PC-3 (cell line): ENCODE measurements around the gene TNS3. TPM values are rescaled to one million over a fixed set of nuclear protein-coding genes. Genes with fewer than 3 reads are reported as not detected.

Source experiments
- ATAC-seq: fragments of 200-7000 bp; cut with Tn5 transposase; 2 replicates; pipeline ENCODE4 v1.9.1; 2020; ENCODE audit warnings: mild to moderate bottlenecking, moderate library complexity
- BruUV-seq: library from RNA; stranded (reverse); fragments of 400-500 nt; replicated peaks from 2 replicates; lab custom pipeline; 2021; lab: Mats Ljungman, UMichigan
- CTCF ChIA-PET: fragments of 300-600 bp; sonication (Branson Sonifier 250); formaldehyde crosslinking; loops from one replicate; lab custom pipeline; 2022; ENCODE audit warnings: antibody characterized with exemption; lab: Charles Lee
- POLR2A ChIA-PET: fragments of 300-600 bp; sonication (Branson Sonifier 250); formaldehyde crosslinking; loops from one replicate; lab custom pipeline; 2022; ENCODE audit warnings: antibody characterized with exemption; ENCODE audit not compliant: unreplicated experiment; lab: Charles Lee
- DNase-seq: peaks from one replicate; pipeline ENCODE4 v3.0.0-alpha.2; 2015
- H2AFZ ChIP-seq: fragments of 300-600 bp; sonication (generic); 2 replicates; pipeline ENCODE4 v1.6.0; 2016; ENCODE audit warnings: antibody characterized with exemption, low read length
- H3F3A ChIP-seq: fragments of 300-600 bp; sonication (generic); one replicate; pipeline ENCODE4 v1.6.0; 2017; ENCODE audit warnings: antibody characterized with exemption, low read length, control low read depth, mild to moderate bottlenecking; ENCODE audit not compliant: unreplicated experiment
- H3K27ac ChIP-seq: fragments of 300-600 bp; sonication (generic); 2 replicates; pipeline ENCODE4 v1.5.1; 2016; ENCODE audit warnings: mild to moderate bottlenecking, low read length
- H3K27me3 ChIP-seq: fragments of 300-600 bp; sonication (generic); 2 replicates; pipeline ENCODE4 v1.6.1; 2016; ENCODE audit warnings: low read length, mixed read lengths
- H3K36me3 ChIP-seq: fragments of 300-600 bp; sonication (generic); 2 replicates; pipeline ENCODE4 v1.6.1; 2016; ENCODE audit warnings: low read depth, mixed run types, low read length, mixed read lengths
- H3K4me1 ChIP-seq: fragments of 300-600 bp; sonication (generic); 2 replicates; pipeline ENCODE4 v1.5.1; 2016; ENCODE audit warnings: low read length; ENCODE audit not compliant: insufficient read depth
- H3K4me2 ChIP-seq: fragments of 300-600 bp; sonication (generic); 2 replicates; pipeline ENCODE4 v1.6.0; 2016; ENCODE audit warnings: low read length
- H3K4me3 ChIP-seq: fragments of 300-600 bp; sonication (generic); 2 replicates; pipeline ENCODE4 v1.5.1; 2016; ENCODE audit warnings: mild to moderate bottlenecking, low read length, mixed read lengths
- H3K79me2 ChIP-seq: fragments of 300-600 bp; sonication (generic); 2 replicates; pipeline ENCODE4 v1.6.1; 2017; ENCODE audit warnings: low read length, mixed read lengths
- H3K9ac ChIP-seq: fragments of 300-600 bp; sonication (generic); 2 replicates; pipeline ENCODE4 v1.6.0; 2016; ENCODE audit warnings: mild to moderate bottlenecking, low read length
- H3K9me2 ChIP-seq: fragments of 300-600 bp; sonication (generic); replicated peaks from 2 replicates; pipeline ENCODE4 v1.6.1; 2016; ENCODE audit warnings: mixed run types, low read length, mixed read lengths
- H3K9me3 ChIP-seq: fragments of 300-600 bp; sonication (generic); 2 replicates; pipeline ENCODE4 v1.6.1; 2016; ENCODE audit warnings: low read length, mixed read lengths
- H4K20me1 ChIP-seq: fragments of 300-600 bp; sonication (generic); 2 replicates; pipeline ENCODE4 v1.6.1; 2016; ENCODE audit warnings: low read length, mixed read lengths
- EZH2 ChIP-seq: fragments of 300-600 bp; sonication (generic); IDR thresholded peaks from one replicate; pipeline ENCODE4 v1.6.1; 2017; ENCODE audit warnings: antibody characterized with exemption, mild to moderate bottlenecking, low read length; ENCODE audit not compliant: unreplicated experiment
- EZH2phosphoT487 ChIP-seq: fragments of 300-600 bp; sonication (generic); IDR thresholded peaks from 2 replicates; pipeline ENCODE4 v1.6.1; 2018; ENCODE audit warnings: mild to moderate bottlenecking, antibody characterized with exemption, low read length, borderline replicate concordance
- intact Hi-C: fragments of 100-400 bp; cut with micrococcal nuclease; formaldehyde crosslinking; loops from 2 replicates; pipeline ENCODE4 v1.9.0; 2023
- total RNA-seq: library from RNA; depleted of rRNA; stranded (reverse); fragments of >200 nt; gene quantifications from 2 replicates; pipeline ENCODE4 v1.2.3, GENCODE V29; 2014
- TF ChIP-seq, protein P1 (sequence below): fragments of 300-600 bp; sonication (generic); conservative IDR thresholded peaks from 2 replicates; pipeline ENCODE4 v1.5.1; 2017; ENCODE audit warnings: antibody characterized with exemption, low read depth, mild to moderate bottlenecking, low read length

Gene TNS3
- total RNA-seq, 1 experiment from 2014 or later, result 72.3 TPM

DNA sequence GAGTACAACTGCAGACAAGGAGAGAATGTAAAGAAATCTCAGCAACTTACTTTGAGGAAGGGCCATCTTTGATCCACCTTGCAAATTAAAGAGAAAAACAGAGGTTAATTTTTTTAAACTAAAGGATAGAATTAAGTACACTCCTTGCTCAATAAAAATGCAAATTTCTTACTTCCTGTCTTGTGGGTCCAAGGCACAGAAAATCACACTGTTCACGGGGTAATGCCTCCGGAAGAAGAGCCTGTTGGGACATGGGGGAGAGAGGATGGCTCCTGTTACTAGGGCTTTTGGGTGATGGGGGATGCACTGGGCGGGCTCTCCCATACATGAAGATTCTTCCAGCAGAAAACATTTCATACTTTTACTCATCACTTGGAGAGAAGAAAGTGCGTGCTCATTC lies 301.8 kb downstream of the TNS3 start:
- intact Hi-C loops, result no loop called here

DNA sequence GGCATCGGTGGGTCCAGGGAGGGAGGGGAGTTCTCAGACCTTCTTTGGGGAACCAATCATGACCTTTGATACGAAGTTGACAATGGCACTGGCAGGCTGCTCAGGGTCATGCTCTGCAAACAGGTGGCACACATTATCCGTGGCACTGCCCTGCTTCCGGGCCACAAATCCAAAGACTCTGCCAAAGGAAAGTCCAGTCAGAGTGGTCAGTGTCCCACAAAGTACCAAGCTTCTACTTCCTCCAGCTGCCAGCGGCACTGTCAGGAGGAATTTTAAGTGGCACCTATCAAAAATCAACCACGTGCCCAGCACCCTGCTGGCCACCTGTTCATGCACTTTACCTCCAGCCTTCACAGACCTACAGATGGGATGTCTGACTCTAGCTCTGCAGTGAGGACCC lies 303.9 kb downstream of the TNS3 start:
- intact Hi-C loops, result no loop called here
- Histone ChIP-seq H3K4me1 (no peaks in the 10 kb centered on the region), H3K9me3 (no peaks in the 10 kb centered on the region), H4K20me1 (no peaks in the 10 kb centered on the region), H3K36me3 (peaks cover 34% of the 10 kb centered on the region), H3K9me2 (no peaks in the 10 kb centered on the region), H3F3A (no peaks in the 10 kb centered on the region), H3K27me3 (no peaks in the 10 kb centered on the region), H3K4me2 (no peak overlapping the region), H3K27ac (no peak overlapping the region), H3K4me3 (no peak overlapping the region), H2AFZ (no peak overlapping the region), H3K9ac (no peak overlapping the region), H3K79me2 (no peaks in the 10 kb centered on the region)
- no peak for DNase-seq
- ChIA-PET CTCF (no interaction called here), POLR2A (no interaction called here)
- no peak for ATAC-seq
- TF ChIP-seq EZH2 (no peak), EZH2phosphoT487 (no peak)
- TF ChIP-seq, protein P1, sequence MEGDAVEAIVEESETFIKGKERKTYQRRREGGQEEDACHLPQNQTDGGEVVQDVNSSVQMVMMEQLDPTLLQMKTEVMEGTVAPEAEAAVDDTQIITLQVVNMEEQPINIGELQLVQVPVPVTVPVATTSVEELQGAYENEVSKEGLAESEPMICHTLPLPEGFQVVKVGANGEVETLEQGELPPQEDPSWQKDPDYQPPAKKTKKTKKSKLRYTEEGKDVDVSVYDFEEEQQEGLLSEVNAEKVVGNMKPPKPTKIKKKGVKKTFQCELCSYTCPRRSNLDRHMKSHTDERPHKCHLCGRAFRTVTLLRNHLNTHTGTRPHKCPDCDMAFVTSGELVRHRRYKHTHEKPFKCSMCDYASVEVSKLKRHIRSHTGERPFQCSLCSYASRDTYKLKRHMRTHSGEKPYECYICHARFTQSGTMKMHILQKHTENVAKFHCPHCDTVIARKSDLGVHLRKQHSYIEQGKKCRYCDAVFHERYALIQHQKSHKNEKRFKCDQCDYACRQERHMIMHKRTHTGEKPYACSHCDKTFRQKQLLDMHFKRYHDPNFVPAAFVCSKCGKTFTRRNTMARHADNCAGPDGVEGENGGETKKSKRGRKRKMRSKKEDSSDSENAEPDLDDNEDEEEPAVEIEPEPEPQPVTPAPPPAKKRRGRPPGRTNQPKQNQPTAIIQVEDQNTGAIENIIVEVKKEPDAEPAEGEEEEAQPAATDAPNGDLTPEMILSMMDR, result no peak
- no TSS peak for BruUV-seq

More for the DNA sequence above, 301.8 kb downstream of the TNS3 start:
- ChIA-PET CTCF (interaction anchor here (0.6 kb wide), 1 partner anchor 540 kb away, joined by 3 read pairs; no protein-coding TSS in a partner anchor), POLR2A (no interaction called here)
- Histone ChIP-seq H3K27me3 (no peaks in the 10 kb centered on the region), H3K36me3 (peaks cover 50% of the 10 kb centered on the region), H3K4me1 (peaks cover 9% of the 10 kb centered on the region; the same call in 1 of the 2 replicates), H3K79me2 (no peaks in the 10 kb centered on the region), H4K20me1 (no peaks in the 10 kb centered on the region), H3K9me3 (no peaks in the 10 kb centered on the region), H3F3A (no peaks in the 10 kb centered on the region), H3K9me2 (no peaks in the 10 kb centered on the region), H3K4me3 (no peak overlapping the region), H3K27ac (no peak overlapping the region), H3K4me2 (no peak overlapping the region), H3K9ac (no peak overlapping the region), H2AFZ (no peak overlapping the region)
- DNase-seq, result no peak
- TF ChIP-seq, protein P1, result no peak
- TF ChIP-seq EZH2 (no peak), EZH2phosphoT487 (no peak)
- ATAC-seq, result no peak
- BruUV-seq, result no TSS peak

DNA sequence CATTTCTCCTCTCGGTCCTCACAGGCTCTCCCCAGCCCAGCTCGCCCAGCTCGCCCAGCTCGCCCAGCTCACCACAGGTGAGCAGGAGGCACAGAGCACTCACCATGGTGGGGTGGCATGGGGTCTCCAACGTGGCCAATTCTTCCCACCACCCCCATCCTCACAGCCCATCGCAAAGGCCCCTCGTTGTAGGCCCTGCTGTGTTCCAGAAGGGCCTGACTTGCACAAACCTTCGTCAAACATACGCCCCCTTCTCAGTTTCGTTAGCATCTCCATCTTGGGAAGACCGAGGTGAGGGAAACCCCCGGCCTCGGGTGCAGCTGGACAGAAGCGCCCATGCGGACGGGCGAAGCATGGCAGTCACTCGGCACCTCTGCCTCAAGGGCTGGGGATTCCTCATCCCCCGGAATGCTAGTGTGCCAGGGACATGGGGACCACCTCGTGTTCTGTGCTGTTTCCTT lies 304.6 kb downstream of the TNS3 start:
- no peaks in the 10 kb centered on the region for H3K79me2 ChIP-seq
- TF ChIP-seq EZH2phosphoT487 (no peak), EZH2 (no peak)
- TF ChIP-seq, protein P1, result no peak
- no peak for ATAC-seq
- no peak overlapping the region for H3K9ac ChIP-seq
- CTCF ChIA-PET, result no interaction called here
- intact Hi-C loops, result no loop called here
- H3K4me3 ChIP-seq, result no peak overlapping the region
- no peak overlapping the region for H2AFZ ChIP-seq
- H3K4me1 ChIP-seq, result no peaks in the 10 kb centered on the region
- H3K27ac ChIP-seq, result no peak overlapping the region
- H3K36me3 ChIP-seq, result peaks cover 27% of the 10 kb centered on the region
- no peaks in the 10 kb centered on the region for H3K9me2 ChIP-seq
- POLR2A ChIA-PET, result no interaction called here
- no peak for DNase-seq
- no peak overlapping the region for H3K4me2 ChIP-seq
- TSS peak; percentile 16 for BruUV-seq
- no peaks in the 10 kb centered on the region for H3F3A ChIP-seq
- H4K20me1 ChIP-seq, result no peaks in the 10 kb centered on the region
- H3K9me3 ChIP-seq, result no peaks in the 10 kb centered on the region
- no peaks in the 10 kb centered on the region for H3K27me3 ChIP-seq
